OCI-LY7 (cell line): Measurements from ENCODE around the gene COL8A2. TPM values are rescaled to one million over a fixed set of nuclear protein-coding genes. Genes with fewer than 3 reads are reported as not detected.
A peak's percentile ranks its signal among the peaks of the same experiment; 100 is the strongest.
"Not testable (repeated sequence)": the region's sequence is repeated elsewhere in the genome, so short reads cannot be mapped to it uniquely, and the experiment has no call there.

ENCODE experiments used
- BruUV-seq: library from RNA; stranded (reverse); fragments of 400-500 nt; replicated peaks from 2 replicates; lab custom pipeline; 2021; lab: Mats Ljungman, UMichigan
- CTCF ChIA-PET: fragments of 300-600 bp; sonication (Branson Sonifier 250); formaldehyde crosslinking; loops from one replicate; lab custom pipeline; 2022; ENCODE audit warnings: antibody characterized with exemption; ENCODE audit not compliant: unreplicated experiment; lab: Charles Lee
- POLR2A ChIA-PET: fragments of 300-600 bp; sonication (Branson Sonifier 250); formaldehyde crosslinking; loops from one replicate; lab custom pipeline; 2022; ENCODE audit warnings: antibody characterized with exemption; lab: Charles Lee
- DNase-seq: peaks from one replicate; pipeline ENCODE4 v3.0.0-alpha.2; 2015; ENCODE audit warnings: low spot score
- H2AFZ ChIP-seq: fragments of 200-600 bp; sonication (generic), shearing (Covaris generic); 2 replicates; pipeline ENCODE4 v1.6.1; 2014; ENCODE audit warnings: mild to moderate bottlenecking, antibody characterized with exemption, low read length, moderate library complexity
- H3K27ac ChIP-seq: fragments of 200-600 bp; sonication (generic); 2 replicates; pipeline ENCODE4 v1.5.1; 2014; ENCODE audit warnings: mixed run types, low read depth, mild to moderate bottlenecking, moderate library complexity, low read length, inconsistent platforms; ENCODE audit not compliant: poor library complexity, severe bottlenecking
- H3K36me3 ChIP-seq: fragments of 200-600 bp; sonication (generic); 2 replicates; pipeline ENCODE4 v1.6.1; 2014; ENCODE audit warnings: mild to moderate bottlenecking, antibody characterized with exemption, low read length, moderate library complexity, mixed read lengths; ENCODE audit not compliant: insufficient read depth
- H3K4me1 ChIP-seq: fragments of 200-600 bp; sonication (generic); 2 replicates; pipeline ENCODE4 v1.5.1; 2014; ENCODE audit warnings: mild to moderate bottlenecking, low read length; ENCODE audit not compliant: insufficient read depth, poor library complexity, severe bottlenecking
- H3K4me2 ChIP-seq: fragments of 200-600 bp; sonication (generic); 2 replicates; pipeline ENCODE4 v1.6.1; 2014; ENCODE audit warnings: mild to moderate bottlenecking, low read length
- H3K4me3 ChIP-seq: fragments of 200-600 bp; sonication (generic); 2 replicates; pipeline ENCODE4 v1.5.1; 2014; ENCODE audit warnings: mild to moderate bottlenecking, low read depth, low read length; ENCODE audit not compliant: poor library complexity, severe bottlenecking
- H3K79me2 ChIP-seq: fragments of 200-600 bp; sonication (generic); 2 replicates; pipeline ENCODE4 v1.6.1; 2016; ENCODE audit warnings: low read depth, mild to moderate bottlenecking, low read length, moderate library complexity, mixed read lengths; ENCODE audit not compliant: insufficient read depth
- H3K9me2 ChIP-seq: fragments of 200-600 bp; sonication (generic); 2 replicates; pipeline ENCODE4 v1.6.1; 2016; ENCODE audit warnings: mild to moderate bottlenecking, low read length, mixed read lengths; ENCODE audit not compliant: insufficient read depth
- H3K9me3 ChIP-seq: fragments of 200-600 bp; sonication (generic); 2 replicates; pipeline ENCODE4 v1.6.1; 2014; ENCODE audit warnings: mild to moderate bottlenecking, mixed run types, low read length, mixed read lengths
- H4K20me1 ChIP-seq: fragments of 200-600 bp; sonication (generic); 2 replicates; pipeline ENCODE4 v1.6.1; 2014; ENCODE audit warnings: mild to moderate bottlenecking, antibody characterized with exemption, low read length, moderate library complexity, mixed read lengths; ENCODE audit not compliant: insufficient read depth
- CTCF ChIP-seq: fragments of 200-600 bp; sonication (generic); conservative IDR thresholded peaks from 2 replicates; pipeline ENCODE4 v1.5.1; 2014; ENCODE audit warnings: mild to moderate bottlenecking, antibody characterized with exemption, low read length, moderate library complexity, mixed read lengths
- EZH2phosphoT487 ChIP-seq: fragments of 200-600 bp; sonication (generic); IDR thresholded peaks from 2 replicates; pipeline ENCODE4 v1.6.1; 2018; ENCODE audit warnings: low read depth, borderline replicate concordance, mild to moderate bottlenecking, mixed run types, antibody characterized with exemption, low read length, moderate library complexity, mixed read lengths
- intact Hi-C: fragments of 100-400 bp; cut with micrococcal nuclease; formaldehyde crosslinking; loops from one replicate; pipeline ENCODE4 v1.10.0; 2022; ENCODE audit not compliant: unreplicated experiment
- total RNA-seq, 2 experiments: library from RNA; depleted of rRNA in 1 of 2; stranded (reverse); fragments of >200 nt in 1 of 2; shearing (Covaris generic) in 1 of 2; gene quantifications; 2 replicates each; pipeline ENCODE4 v1.2.3, GENCODE V29; 2014 to 2022

Gene COL8A2
- total RNA-seq, 2 experiments from 2014 or later: not detected

GRCh38 chr1:36159614-36160387, 34.8 kb upstream of the COL8A2 start:
- intact Hi-C loops: no loop called here
- peaks cover 12% of the 10 kb centered on the region; the same call in 1 of the 2 replicates for H4K20me1 ChIP-seq

GRCh38 chr1:36158827-36159252, 33.8 kb upstream of the COL8A2 start:
- H2AFZ ChIP-seq, H3K9me3 ChIP-seq, BruUV-seq, intact Hi-C loops, DNase-seq, H3K9me2 ChIP-seq: not testable (repeated sequence)
- ChIA-PET CTCF (interaction anchor here (1.0 kb wide), 1 partner anchor 29 kb away, joined by 4 read pairs; no protein-coding TSS in a partner anchor), POLR2A (interaction anchor here (0.5 kb wide), 1 partner anchor 100 kb away, joined by 4 read pairs; no protein-coding TSS in a partner anchor)
- H3K4me1 ChIP-seq: peaks cover 65% of the 10 kb centered on the region
- peaks cover 75% of the 10 kb centered on the region for H3K79me2 ChIP-seq
- peaks cover 11% of the 10 kb centered on the region; the same call in 1 of the 2 replicates for H3K36me3 ChIP-seq
- H3K4me2 ChIP-seq: peak overlapping the region; percentile 95
- peak overlapping the region; percentile 97 for H3K4me3 ChIP-seq
- peaks cover 12% of the 10 kb centered on the region; the same call in 1 of the 2 replicates for H4K20me1 ChIP-seq
- peak overlapping the region; percentile 61 for H3K27ac ChIP-seq

More at GRCh38 chr1:36159614-36160387, 34.8 kb upstream of the COL8A2 start:
- no peaks in the 10 kb centered on the region for H3K9me3 ChIP-seq
- no peak for DNase-seq
- no peak overlapping the region for H2AFZ ChIP-seq
- H3K4me2 ChIP-seq: peak overlapping the region; percentile 89
- no peaks in the 10 kb centered on the region for H3K9me2 ChIP-seq
- H3K4me1 ChIP-seq: peaks cover 68% of the 10 kb centered on the region
- H3K36me3 ChIP-seq: peaks cover 20% of the 10 kb centered on the region; the same call in 1 of the 2 replicates
- H3K27ac ChIP-seq: peak overlapping the region; percentile 87
- TF ChIP-seq CTCF (no peak), EZH2phosphoT487 (no peak)
- CTCF ChIA-PET: interaction anchor here (1.0 to 2.1 kb wide), 3 partner anchors 28 to 64 kb away, joined by 3 to 9 read pairs (median 4); partner anchors contain the start of gene THRAP3
- POLR2A ChIA-PET: interaction anchor here (0.8 to 2.0 kb wide), 3 partner anchors 13 to 146 kb away, joined by 4 to 5 read pairs (median 5); partner anchors contain the start of gene SH3D21
- BruUV-seq: no TSS peak
- peaks cover 84% of the 10 kb centered on the region for H3K79me2 ChIP-seq
- peak overlapping the region; percentile 65 for H3K4me3 ChIP-seq

GRCh38 chr1:36157973-36158826, 33.2 kb upstream of the COL8A2 start:
- Histone ChIP-seq H4K20me1 (peaks cover 12% of the 10 kb centered on the region; the same call in 1 of the 2 replicates), H3K4me1 (peaks cover 69% of the 10 kb centered on the region), H2AFZ (no peak overlapping the region), H3K9me3 (no peaks in the 10 kb centered on the region), H3K9me2 (no peaks in the 10 kb centered on the region), H3K4me2 (peak overlapping the region; percentile 95), H3K27ac (peak overlapping the region; percentile 61), H3K36me3 (peaks cover 11% of the 10 kb centered on the region; the same call in 1 of the 2 replicates), H3K79me2 (peaks cover 68% of the 10 kb centered on the region), H3K4me3 (peak overlapping the region; percentile 97)
- POLR2A ChIA-PET: no interaction called here
- TF ChIP-seq EZH2phosphoT487: no peak
- no peak for TF ChIP-seq CTCF
- DNase-seq: no peak
- BruUV-seq: no TSS peak
- CTCF ChIA-PET: interaction anchor here (0.6 kb wide), 1 partner anchor 211 kb away, joined by 5 read pairs; no protein-coding TSS in a partner anchor
- intact Hi-C loops: no loop called here
